BJ (cell line): Measurements from ENCODE around the gene CCDC57. TPM values are rescaled to one million over a fixed set of nuclear protein-coding genes. Genes with fewer than 3 reads are reported as not detected.

Source experiments
- CTCF ChIA-PET: fragments of 350-600 bp; formaldehyde crosslinking; extraction: SDS; loops from one replicate; lab custom pipeline; 2021; ENCODE audit warnings: antibody characterized with exemption, inconsistent platforms; lab: Yijun Ruan, JAX
- POLR2A ChIA-PET: fragments of 300-600 bp; sonication (Branson Sonifier 250); formaldehyde crosslinking; extraction: SDS; loops from one replicate; lab custom pipeline; 2021; ENCODE audit warnings: antibody characterized with exemption; lab: Charles Lee
- DNase-seq: peaks from one replicate; pipeline ENCODE4 v3.0.0-alpha.2; 2011; ENCODE audit warnings: low read depth
- H3K27me3 ChIP-seq: 2 replicates; pipeline ENCODE4 v1.6.0; 2011; ENCODE audit warnings: low read length; ENCODE audit not compliant: control insufficient read depth, insufficient read depth
- H3K36me3 ChIP-seq: 2 replicates; pipeline ENCODE4 v1.5.1; 2011; ENCODE audit warnings: low read length; ENCODE audit not compliant: control insufficient read depth, insufficient read depth
- H3K4me3 ChIP-seq: 2 replicates; pipeline ENCODE4 v1.5.1; 2011; ENCODE audit warnings: low read depth, mild to moderate bottlenecking, control low read depth, low read length
- polyA plus RNA-seq: library from polyadenylated mRNA; depleted of rRNA; stranded (reverse); fragments of >200 nt; gene quantifications from 2 replicates; pipeline ENCODE4 v1.2.3, GENCODE V29; 2011
- TF ChIP-seq, protein P1 (sequence below): IDR thresholded peaks from 2 replicates; pipeline ENCODE4 v1.5.1; 2011; ENCODE audit warnings: low read depth, mild to moderate bottlenecking, control low read depth, inconsistent platforms, low read length, moderate library complexity; ENCODE audit not compliant: insufficient read depth

The CCDC57 gene
- polyA plus RNA-seq, 1 experiment: 15.4 TPM

DNA sequence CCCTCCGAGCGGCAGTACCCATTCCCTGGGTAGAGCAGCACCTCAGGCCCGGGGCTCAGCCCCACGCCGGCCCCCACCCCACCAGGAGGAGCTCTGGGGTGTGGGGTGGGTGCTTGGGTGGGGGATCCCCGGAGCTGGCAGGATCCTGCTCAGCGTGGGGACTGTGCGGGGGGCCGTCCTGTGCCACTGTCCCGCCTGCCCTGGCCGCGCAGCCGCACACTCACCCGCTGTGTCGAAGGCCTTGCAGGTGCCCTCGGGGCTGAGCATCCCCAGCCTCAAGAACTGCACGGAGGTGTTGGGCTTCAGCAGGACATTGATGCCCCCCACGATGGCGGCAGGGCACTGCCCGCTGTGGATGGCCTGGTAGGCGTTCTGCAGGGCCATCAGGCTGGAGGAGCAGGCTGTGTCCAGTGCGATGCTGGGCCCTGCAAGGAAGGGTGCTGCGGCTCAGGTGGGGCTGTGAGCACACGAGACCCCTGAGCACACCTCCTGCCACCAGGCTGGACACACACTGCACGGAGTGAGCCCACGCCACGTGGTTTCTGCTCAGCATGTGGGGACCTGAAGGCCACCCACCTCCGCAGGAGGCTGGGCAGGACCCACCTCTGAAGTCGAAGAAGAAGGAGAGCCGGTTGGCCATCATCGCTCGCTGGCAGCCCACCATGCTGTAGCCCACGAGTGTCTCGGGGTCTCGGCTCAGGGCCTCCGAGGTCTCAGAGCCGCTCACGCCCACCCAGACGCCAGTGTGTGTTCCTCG lies 119.5 kb downstream of the CCDC57 start:
- TF ChIP-seq, protein P1, sequence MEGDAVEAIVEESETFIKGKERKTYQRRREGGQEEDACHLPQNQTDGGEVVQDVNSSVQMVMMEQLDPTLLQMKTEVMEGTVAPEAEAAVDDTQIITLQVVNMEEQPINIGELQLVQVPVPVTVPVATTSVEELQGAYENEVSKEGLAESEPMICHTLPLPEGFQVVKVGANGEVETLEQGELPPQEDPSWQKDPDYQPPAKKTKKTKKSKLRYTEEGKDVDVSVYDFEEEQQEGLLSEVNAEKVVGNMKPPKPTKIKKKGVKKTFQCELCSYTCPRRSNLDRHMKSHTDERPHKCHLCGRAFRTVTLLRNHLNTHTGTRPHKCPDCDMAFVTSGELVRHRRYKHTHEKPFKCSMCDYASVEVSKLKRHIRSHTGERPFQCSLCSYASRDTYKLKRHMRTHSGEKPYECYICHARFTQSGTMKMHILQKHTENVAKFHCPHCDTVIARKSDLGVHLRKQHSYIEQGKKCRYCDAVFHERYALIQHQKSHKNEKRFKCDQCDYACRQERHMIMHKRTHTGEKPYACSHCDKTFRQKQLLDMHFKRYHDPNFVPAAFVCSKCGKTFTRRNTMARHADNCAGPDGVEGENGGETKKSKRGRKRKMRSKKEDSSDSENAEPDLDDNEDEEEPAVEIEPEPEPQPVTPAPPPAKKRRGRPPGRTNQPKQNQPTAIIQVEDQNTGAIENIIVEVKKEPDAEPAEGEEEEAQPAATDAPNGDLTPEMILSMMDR: no peak
- CTCF ChIA-PET: no interaction called here
- no peak overlapping the region for H3K4me3 ChIP-seq
- POLR2A ChIA-PET: no interaction called here
- no peaks in the 10 kb centered on the region for H3K27me3 ChIP-seq
- peaks cover 55% of the 10 kb centered on the region for H3K36me3 ChIP-seq
- DNase-seq: no peak

DNA sequence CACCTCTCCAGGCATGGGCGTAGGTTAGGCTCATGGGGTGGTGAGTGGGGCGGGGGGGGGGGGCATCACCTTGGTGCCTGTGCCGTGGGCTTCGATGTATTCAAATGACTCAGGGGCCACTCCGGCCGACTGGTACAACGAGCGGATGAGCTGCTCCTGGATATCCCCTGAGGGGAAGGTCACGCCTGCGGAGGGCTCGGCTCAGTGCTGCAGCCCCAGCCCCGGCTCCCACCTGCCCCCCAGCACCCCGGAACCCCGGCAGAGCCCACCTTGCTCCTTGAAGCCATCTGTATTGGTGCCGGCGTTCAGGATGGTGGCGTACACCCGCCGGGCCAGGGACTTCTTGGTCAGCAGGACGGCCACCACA lies 120.0 kb downstream of the CCDC57 start:
- no peak overlapping the region for H3K4me3 ChIP-seq
- no peaks in the 10 kb centered on the region for H3K27me3 ChIP-seq
- POLR2A ChIA-PET: no interaction called here
- H3K36me3 ChIP-seq: peaks cover 61% of the 10 kb centered on the region
- TF ChIP-seq, protein P1: no peak
- no peak for DNase-seq
- CTCF ChIA-PET: no interaction called here

- ChIA-PET POLR2A (no interaction called here), CTCF (interaction anchor here (1.6 kb wide), 1 partner anchor 21 kb away, joined by 4 read pairs; no protein-coding TSS in a partner anchor)
- Histone ChIP-seq H3K27me3 (no peaks in the 10 kb centered on the region), H3K36me3 (peaks cover 64% of the 10 kb centered on the region), H3K4me3 (no peak overlapping the region)
- DNase-seq: no peak
- TF ChIP-seq, protein P1: no peak
Observed at GRCh38 chr17:82092094-82092586, 120.5 kb downstream of the CCDC57 start.

GRCh38 chr17:82091264-82092066 lies 121.2 kb downstream of the CCDC57 start:
- no peaks in the 10 kb centered on the region for H3K27me3 ChIP-seq
- peaks cover 69% of the 10 kb centered on the region for H3K36me3 ChIP-seq
- no peak for DNase-seq
- POLR2A ChIA-PET: no interaction called here
- CTCF ChIA-PET: interaction anchor here (1.6 kb wide), 1 partner anchor 21 kb away, joined by 4 read pairs; no protein-coding TSS in a partner anchor
- no peak overlapping the region for H3K4me3 ChIP-seq
- TF ChIP-seq, protein P1: no peak

DNA sequence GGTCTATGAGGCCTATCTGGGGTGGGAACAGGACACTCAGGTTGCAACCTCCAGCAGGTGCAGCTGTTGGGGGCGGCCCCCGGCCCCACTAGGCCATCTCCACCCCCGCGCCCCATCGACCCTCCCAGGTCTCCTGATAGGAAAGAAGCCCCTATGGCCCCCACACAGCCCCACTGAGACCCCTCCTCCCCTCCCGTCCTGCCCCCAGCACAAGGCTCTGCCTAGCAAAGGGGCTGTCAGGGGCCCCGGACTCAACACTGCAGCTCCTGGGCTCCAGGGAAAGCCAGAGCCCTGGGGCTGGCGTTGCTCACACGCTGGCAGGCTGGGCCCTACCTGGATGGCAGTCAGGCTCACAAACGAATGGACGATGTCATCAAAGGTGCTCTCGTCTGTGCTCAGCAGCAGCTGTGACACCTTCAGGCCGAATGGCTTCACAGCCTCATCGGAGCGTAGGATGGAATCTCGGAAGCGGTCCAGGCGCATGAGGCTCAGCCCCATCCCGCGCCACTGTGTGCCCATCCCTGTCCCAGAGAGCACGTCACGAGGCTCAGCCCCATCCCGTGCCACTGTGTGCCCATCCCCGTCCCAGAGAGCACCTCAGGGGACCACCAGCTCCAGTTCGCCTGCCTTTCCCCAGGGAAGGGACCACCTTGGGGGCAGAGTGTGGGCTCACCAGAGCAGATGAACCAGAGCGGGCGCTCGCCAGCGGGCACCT lies 121.9 kb downstream of the CCDC57 start:
- Histone ChIP-seq H3K36me3 (peaks cover 70% of the 10 kb centered on the region), H3K27me3 (no peaks in the 10 kb centered on the region), H3K4me3 (no peak overlapping the region)
- ChIA-PET POLR2A (no interaction called here), CTCF (interaction anchor here (1.6 kb wide), 1 partner anchor 20 kb away, joined by 4 read pairs; no protein-coding TSS in a partner anchor)
- TF ChIP-seq, protein P1: no peak
- DNase-seq: no peak
